H1 (cell line): Measurements from ENCODE around the gene ARHGEF11. TPM values are rescaled to one million over a fixed set of nuclear protein-coding genes. Genes with fewer than 3 reads are reported as not detected.
A peak's percentile ranks its signal among the peaks of the same experiment; 100 is the strongest.

Experiments
- EP300 ChIP-seq, 2 experiments: IDR thresholded peaks; 1 replicate in 1 of 2; 2 replicates in 1 of 2; pipeline ENCODE4 v1.6.1; 2011 to 2012; ENCODE audit warnings: low read depth in 2 of 2, low read length in 2 of 2, mild to moderate bottlenecking in 2 of 2, borderline replicate concordance in 1 of 2, inconsistent platforms in 1 of 2, moderate library complexity in 1 of 2
- KDM1A ChIP-seq: fragments of 200-600, 300-600 bp; sonication (generic); IDR thresholded peaks from 2 replicates; pipeline ENCODE4 v1.7.1; 2016; ENCODE audit warnings: mild to moderate bottlenecking, low read length, borderline replicate concordance
- SIN3A ChIP-seq, 2 experiments: IDR thresholded peaks in 1 of 2; conservative IDR thresholded peaks in 1 of 2; 2 replicates each; pipeline ENCODE4 v1.6.1; 2011 to 2012; ENCODE audit warnings: low read length in 2 of 2, improper control_type of control experiment in 1 of 2, low read depth in 1 of 2, mild to moderate bottlenecking in 1 of 2
- SUZ12 ChIP-seq: fragments of 200-600 bp; sonication (generic); IDR thresholded peaks from 2 replicates; pipeline ENCODE4 v1.6.1; 2012; ENCODE audit warnings: mild to moderate bottlenecking, inconsistent platforms, low read length, moderate library complexity, mixed read lengths
- polyA plus RNA-seq, 7 experiments: library from polyadenylated mRNA; depleted of rRNA in 3 of 7; stranded (reverse) in 5 of 7; unstranded in 2 of 7; fragments of >200 nt in 5 of 7; fragments of 200-250 nt in 2 of 7; gene quantifications; 1 replicate in 5 of 7; 2 replicates in 1 of 7; 4 replicates in 1 of 7; pipeline versions ENCODE4 v1.2.1 to v1.2.3, GENCODE V29; 2011 to 2013; ENCODE audit warnings: missing spikeins in 2 of 7, mixed read lengths in 2 of 7
- total RNA-seq: library from RNA; stranded (reverse); fragmentation: NEBNext Ultra II Directional; extraction: Animal tissue kit (Norgen Biotek cat#: 25700); gene quantifications from 2 replicates; pipeline ENCODE4 v1.2.1, GENCODE V29; 2021

Gene ARHGEF11
- total and polyA plus RNA-seq, 2 of the 8 experiments (the other 6 are each of a cell fraction or from before 2014, with no cell fraction given), result 19.9 to 33.1 TPM

- 0 out of 4 replicates have a peak, but pooled peaks have one; percentile 44 to 58 for TF ChIP-seq SIN3A (conservative IDR thresholded peaks at IDR 0.05 in 1 of 2, IDR thresholded peaks at IDR 0.05 in 1 of 2; ENCODE audit: low read depth in 1 of 2, low read length in 2 of 2)
- peak; percentile 14; the same call in 1 of the 2 replicates for TF ChIP-seq KDM1A
- peak in 1 of 2 experiments; percentile 27; a peak in 1 of 3 replicates for TF ChIP-seq EP300 (IDR thresholded peaks at IDR 0.05; ENCODE audit: borderline replicate concordance in 1 of 2, low read depth in 2 of 2, low read length in 2 of 2)
- TF ChIP-seq SUZ12, result peak; percentile 94
These were observed 125.1 kb downstream of the ARHGEF11 start, which contains the start of gene LRRC71 (continued) for GRCh38 chr1:156920233-156921052.
